Activated T-cell treated with anti-CD3 and anti-CD28 coated beads, Interleukin-2, amount 50 U/mL, for 24 hours (primary cell): ENCODE measurements around the gene LANCL3.

Experiments used
- DNase-seq: peaks from one replicate; pipeline ENCODE4 v3.0.0-alpha.2; 2020
- H3K27ac Mint-ChIP-seq: 2 replicates; pipeline ENCODE4 v1.8.0; 2020; ENCODE audit warnings: mild to moderate bottlenecking, mixed read lengths
- H3K27me3 Mint-ChIP-seq: 2 replicates; pipeline ENCODE4 v1.8.0; 2020; ENCODE audit warnings: mixed read lengths
- H3K36me3 Mint-ChIP-seq: 2 replicates; pipeline ENCODE4 v1.8.0; 2020; ENCODE audit warnings: low read depth, mixed read lengths
- H3K4me1 Mint-ChIP-seq: 2 replicates; pipeline ENCODE4 v1.8.0; 2020; ENCODE audit warnings: low read depth, mixed read lengths
- H3K4me3 Mint-ChIP-seq: 2 replicates; pipeline ENCODE4 v1.8.0; 2020; ENCODE audit warnings: mild to moderate bottlenecking, moderate library complexity, mixed read lengths
- H3K9me3 Mint-ChIP-seq: 2 replicates; pipeline ENCODE4 v1.8.0; 2020; ENCODE audit warnings: mixed read lengths

The LANCL3 gene

GRCh38 chrX:37651921-37652452 lies 80.5 kb downstream of the LANCL3 start:
- Mint-ChIP-seq H3K27ac (no peak overlapping the region), H3K4me1 (peaks cover 2% of the 10 kb centered on the region), H3K36me3 (no peaks in the 10 kb centered on the region), H3K27me3 (peaks cover 30% of the 10 kb centered on the region), H3K4me3 (no peak overlapping the region), H3K9me3 (peaks cover 5% of the 10 kb centered on the region)
- DNase-seq: no peak

- no peak for DNase-seq
- no peak overlapping the region for H3K27ac Mint-ChIP-seq
- H3K9me3 Mint-ChIP-seq: peaks cover 5% of the 10 kb centered on the region
- peaks cover 2% of the 10 kb centered on the region for H3K4me1 Mint-ChIP-seq
- H3K4me3 Mint-ChIP-seq: no peak overlapping the region
- peaks cover 30% of the 10 kb centered on the region for H3K27me3 Mint-ChIP-seq
- H3K36me3 Mint-ChIP-seq: no peaks in the 10 kb centered on the region
Observed at GRCh38 chrX:37652589-37653231, 81.2 kb downstream of the LANCL3 start.

GRCh38 chrX:37653397-37654085 lies 82.1 kb downstream of the LANCL3 start:
- DNase-seq: no peak
- no peak overlapping the region for H3K27ac Mint-ChIP-seq
- H3K27me3 Mint-ChIP-seq: peaks cover 33% of the 10 kb centered on the region
- no peak overlapping the region for H3K4me3 Mint-ChIP-seq
- peaks cover 2% of the 10 kb centered on the region for H3K4me1 Mint-ChIP-seq
- peaks cover 5% of the 10 kb centered on the region for H3K9me3 Mint-ChIP-seq
- H3K36me3 Mint-ChIP-seq: no peaks in the 10 kb centered on the region

GRCh38 chrX:37658343-37659030 lies 87.0 kb downstream of the LANCL3 start:
- Mint-ChIP-seq H3K4me3 (no peak overlapping the region), H3K27ac (no peak overlapping the region), H3K36me3 (no peaks in the 10 kb centered on the region), H3K9me3 (no peaks in the 10 kb centered on the region), H3K4me1 (no peaks in the 10 kb centered on the region), H3K27me3 (peaks cover 42% of the 10 kb centered on the region)
- DNase-seq: no peak

- H3K36me3 Mint-ChIP-seq: no peaks in the 10 kb centered on the region
- peaks cover 39% of the 10 kb centered on the region for H3K27me3 Mint-ChIP-seq
- no peaks in the 10 kb centered on the region for H3K4me1 Mint-ChIP-seq
- H3K9me3 Mint-ChIP-seq: no peaks in the 10 kb centered on the region
- H3K4me3 Mint-ChIP-seq: no peak overlapping the region
- DNase-seq: no peak
- no peak overlapping the region for H3K27ac Mint-ChIP-seq
Observed at GRCh38 chrX:37659047-37659446, 87.6 kb downstream of the LANCL3 start.

- no peaks in the 10 kb centered on the region for H3K9me3 Mint-ChIP-seq
- H3K27me3 Mint-ChIP-seq: peaks cover 22% of the 10 kb centered on the region
- no peaks in the 10 kb centered on the region for H3K36me3 Mint-ChIP-seq
- H3K4me3 Mint-ChIP-seq: no peak overlapping the region
- no peak for DNase-seq
- no peak overlapping the region for H3K27ac Mint-ChIP-seq
- no peaks in the 10 kb centered on the region for H3K4me1 Mint-ChIP-seq
Observed at GRCh38 chrX:37662181-37662580, 90.7 kb downstream of the LANCL3 start.

- Mint-ChIP-seq H3K4me3 (no peak overlapping the region), H3K9me3 (no peaks in the 10 kb centered on the region), H3K36me3 (no peaks in the 10 kb centered on the region), H3K4me1 (no peaks in the 10 kb centered on the region), H3K27ac (no peak overlapping the region), H3K27me3 (peaks cover 18% of the 10 kb centered on the region)
- no peak for DNase-seq
Observed at GRCh38 chrX:37666516-37666915, 95.1 kb downstream of the LANCL3 start.

- no peak for DNase-seq
- Mint-ChIP-seq H3K4me3 (no peak overlapping the region), H3K36me3 (no peaks in the 10 kb centered on the region), H3K9me3 (no peaks in the 10 kb centered on the region), H3K27ac (no peak overlapping the region), H3K4me1 (no peaks in the 10 kb centered on the region), H3K27me3 (peaks cover 14% of the 10 kb centered on the region)
Observed at GRCh38 chrX:37667141-37667540, 95.7 kb downstream of the LANCL3 start.

GRCh38 chrX:37672563-37672962 lies 101.1 kb downstream of the LANCL3 start:
- no peaks in the 10 kb centered on the region for H3K36me3 Mint-ChIP-seq
- H3K4me3 Mint-ChIP-seq: no peak overlapping the region
- H3K27ac Mint-ChIP-seq: no peak overlapping the region
- peaks cover 22% of the 10 kb centered on the region for H3K27me3 Mint-ChIP-seq
- H3K4me1 Mint-ChIP-seq: peaks cover 1% of the 10 kb centered on the region
- H3K9me3 Mint-ChIP-seq: no peaks in the 10 kb centered on the region
- no peak for DNase-seq

GRCh38 chrX:37676811-37677210 lies 105.3 kb downstream of the LANCL3 start:
- H3K27ac Mint-ChIP-seq: no peak overlapping the region
- DNase-seq: no peak
- H3K4me1 Mint-ChIP-seq: peaks cover 5% of the 10 kb centered on the region
- no peaks in the 10 kb centered on the region for H3K9me3 Mint-ChIP-seq
- no peaks in the 10 kb centered on the region for H3K36me3 Mint-ChIP-seq
- no peak overlapping the region for H3K4me3 Mint-ChIP-seq
- H3K27me3 Mint-ChIP-seq: peaks cover 35% of the 10 kb centered on the region

- Mint-ChIP-seq H3K36me3 (no peaks in the 10 kb centered on the region), H3K4me1 (peaks cover 5% of the 10 kb centered on the region), H3K27ac (no peak overlapping the region), H3K9me3 (no peaks in the 10 kb centered on the region), H3K27me3 (peaks cover 34% of the 10 kb centered on the region), H3K4me3 (no peak overlapping the region)
- no peak for DNase-seq
Observed at GRCh38 chrX:37677243-37677642, 105.8 kb downstream of the LANCL3 start.

- Mint-ChIP-seq H3K36me3 (no peaks in the 10 kb centered on the region), H3K9me3 (no peaks in the 10 kb centered on the region)
Observed at GRCh38 chrX:37677765-37678164, 106.3 kb downstream of the LANCL3 start.

GRCh38 chrX:37678574-37678973 lies 107.1 kb downstream of the LANCL3 start:
- Mint-ChIP-seq H3K36me3 (no peaks in the 10 kb centered on the region), H3K4me1 (peaks cover 5% of the 10 kb centered on the region), H3K27me3 (peaks cover 35% of the 10 kb centered on the region), H3K4me3 (no peak overlapping the region), H3K27ac (no peak overlapping the region), H3K9me3 (no peaks in the 10 kb centered on the region)
- DNase-seq: no peak

More at GRCh38 chrX:37677765-37678164, 106.3 kb downstream of the LANCL3 start:
- Mint-ChIP-seq H3K4me1 (peaks cover 5% of the 10 kb centered on the region), H3K4me3 (no peak overlapping the region), H3K27me3 (peaks cover 34% of the 10 kb centered on the region), H3K27ac (no peak overlapping the region)
- no peak for DNase-seq

- H3K27me3 Mint-ChIP-seq: peaks cover 35% of the 10 kb centered on the region
- H3K27ac Mint-ChIP-seq: no peak overlapping the region
- H3K4me1 Mint-ChIP-seq: peaks cover 5% of the 10 kb centered on the region
Observed at GRCh38 chrX:37679230-37679629, 107.8 kb downstream of the LANCL3 start.

GRCh38 chrX:37679888-37680287 lies 108.4 kb downstream of the LANCL3 start:
- DNase-seq: no peak
- Mint-ChIP-seq H3K36me3 (no peaks in the 10 kb centered on the region), H3K27ac (no peak overlapping the region), H3K4me1 (peaks cover 5% of the 10 kb centered on the region), H3K4me3 (no peak overlapping the region), H3K9me3 (no peaks in the 10 kb centered on the region), H3K27me3 (peaks cover 41% of the 10 kb centered on the region)

More at GRCh38 chrX:37679230-37679629, 107.8 kb downstream of the LANCL3 start:
- no peak overlapping the region for H3K4me3 Mint-ChIP-seq
- DNase-seq: no peak
- H3K9me3 Mint-ChIP-seq: no peaks in the 10 kb centered on the region
- H3K36me3 Mint-ChIP-seq: no peaks in the 10 kb centered on the region
